Caco-2 (cell line): ENCODE measurements around the gene CYRIA. TPM values are rescaled to one million over a fixed set of nuclear protein-coding genes. Genes with fewer than 3 reads are reported as not detected.

Experiments
- BruUV-seq: library from RNA; stranded (reverse); fragments of 400-500 nt; replicated peaks from 2 replicates; lab custom pipeline; 2021; lab: Mats Ljungman, UMichigan
- CTCF ChIA-PET: fragments of 300-600 bp; sonication (Branson Sonifier 250); formaldehyde crosslinking; loops from one replicate; lab custom pipeline; 2022; ENCODE audit warnings: antibody characterized with exemption; lab: Charles Lee
- POLR2A ChIA-PET: fragments of 300-600 bp; sonication (Branson Sonifier 250); formaldehyde crosslinking; loops from one replicate; lab custom pipeline; 2022; ENCODE audit warnings: antibody characterized with exemption; lab: Charles Lee
- DNase-seq, 2 experiments: peaks; one replicate each; pipeline versions ENCODE4 v3.0.0 to v3.0.0-alpha.2; 2020 to 2022
- H3K27me3 ChIP-seq: replicated peaks from 2 replicates; pipeline ENCODE4 v1.6.0; 2011; ENCODE audit warnings: low read length; ENCODE audit not compliant: control insufficient read depth, insufficient read depth
- H3K36me3 ChIP-seq: 2 replicates; pipeline ENCODE4 v1.5.1; 2011; ENCODE audit warnings: low read length; ENCODE audit not compliant: control insufficient read depth, insufficient read depth
- H3K4me1 ChIP-seq: fragments of 250-450 bp; sonication (Bioruptor Pico); 2 replicates; pipeline ENCODE4 v1.5.1; 2020; ENCODE audit warnings: mild to moderate bottlenecking
- H3K4me3 ChIP-seq: 2 replicates; pipeline ENCODE4 v1.5.1; 2011; ENCODE audit warnings: low read depth, mild to moderate bottlenecking, control low read depth, low read length
- H3K9me3 ChIP-seq: fragments of 250-450 bp; sonication (Bioruptor Pico); 2 replicates; pipeline ENCODE4 v1.5.1; 2020; ENCODE audit warnings: mild to moderate bottlenecking, moderate library complexity
- H3K27ac Mint-ChIP-seq: one replicate; pipeline ENCODE4 v1.8.0; 2022; ENCODE audit warnings: mixed read lengths; ENCODE audit not compliant: unreplicated experiment
- H3K27me3 Mint-ChIP-seq: one replicate; pipeline ENCODE4 v1.8.0; 2022; ENCODE audit warnings: mixed read lengths; ENCODE audit not compliant: insufficient read depth, unreplicated experiment
- H3K36me3 Mint-ChIP-seq: one replicate; pipeline ENCODE4 v1.8.0; 2022; ENCODE audit warnings: mild to moderate bottlenecking, mixed read lengths; ENCODE audit not compliant: insufficient read depth, unreplicated experiment
- H3K4me1 Mint-ChIP-seq: one replicate; pipeline ENCODE4 v1.8.0; 2022; ENCODE audit warnings: low read depth, mixed read lengths; ENCODE audit not compliant: unreplicated experiment
- H3K4me3 Mint-ChIP-seq: one replicate; pipeline ENCODE4 v1.8.0; 2022; ENCODE audit warnings: mild to moderate bottlenecking, moderate library complexity, mixed read lengths; ENCODE audit not compliant: unreplicated experiment
- H3K9me3 Mint-ChIP-seq: one replicate; pipeline ENCODE4 v1.8.0; 2022; ENCODE audit warnings: mixed read lengths; ENCODE audit not compliant: unreplicated experiment
- intact Hi-C: fragments of 100-400 bp; cut with micrococcal nuclease; formaldehyde crosslinking; loops from one replicate; pipeline ENCODE4 v1.10.0; 2022; ENCODE audit not compliant: unreplicated experiment
- total RNA-seq: library from RNA; stranded (reverse); gene quantifications from 2 replicates; pipeline ENCODE4 v1.2.3, GENCODE V29; 2022
- TF ChIP-seq, protein P1 (sequence below), 2 experiments: fragments of 200-600 bp in 1 of 2; IDR thresholded peaks; 1 replicate in 1 of 2; 2 replicates in 1 of 2; pipeline versions ENCODE4 v1.5.1 to v1.8.0; 2011 to 2022; ENCODE audit warnings: antibody characterized with exemption in 1 of 2, control low read depth in 1 of 2, inconsistent platforms in 1 of 2, low read depth in 1 of 2, low read length in 1 of 2, mild to moderate bottlenecking in 1 of 2, moderate library complexity in 1 of 2; ENCODE audit not compliant: insufficient read depth in 1 of 2, severe bottlenecking in 1 of 2, unreplicated experiment in 1 of 2

The CYRIA gene
- total RNA-seq, 1 experiment from 2014 or later, result 0.20 TPM

DNA sequence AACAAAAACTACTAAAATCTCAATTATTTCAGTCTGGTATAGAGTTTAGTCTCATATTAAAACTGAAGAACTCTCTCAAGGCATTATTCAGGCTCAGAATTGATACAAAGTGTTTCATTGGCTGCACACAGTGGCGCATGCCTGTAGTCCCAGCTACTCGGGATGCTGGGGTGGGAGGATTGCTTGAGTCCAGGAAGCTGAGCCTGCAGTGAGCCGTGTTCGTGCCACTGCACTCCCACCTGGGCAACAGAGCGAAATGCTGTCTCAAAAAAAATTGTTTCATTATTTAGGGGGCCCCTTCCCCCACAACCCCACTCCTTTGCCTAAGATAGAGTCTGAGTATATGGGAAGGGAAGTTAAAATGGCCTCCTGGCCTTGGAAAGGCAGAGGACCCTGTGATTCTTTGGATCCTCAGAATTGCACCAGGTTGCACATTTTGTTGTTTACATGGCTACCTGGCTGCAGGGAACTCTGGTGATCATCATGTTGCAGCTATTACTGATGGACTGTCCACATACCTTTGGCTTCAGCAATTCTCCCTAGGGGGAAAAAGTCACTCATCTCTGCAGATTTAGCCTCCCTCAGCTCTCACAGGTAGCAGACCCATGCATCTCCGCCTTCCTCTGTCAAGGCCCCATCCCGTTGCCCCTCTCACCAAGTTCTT lies 19.2 kb upstream of the CYRIA start:
- BruUV-seq, result no TSS peak
- TF ChIP-seq, protein P1, sequence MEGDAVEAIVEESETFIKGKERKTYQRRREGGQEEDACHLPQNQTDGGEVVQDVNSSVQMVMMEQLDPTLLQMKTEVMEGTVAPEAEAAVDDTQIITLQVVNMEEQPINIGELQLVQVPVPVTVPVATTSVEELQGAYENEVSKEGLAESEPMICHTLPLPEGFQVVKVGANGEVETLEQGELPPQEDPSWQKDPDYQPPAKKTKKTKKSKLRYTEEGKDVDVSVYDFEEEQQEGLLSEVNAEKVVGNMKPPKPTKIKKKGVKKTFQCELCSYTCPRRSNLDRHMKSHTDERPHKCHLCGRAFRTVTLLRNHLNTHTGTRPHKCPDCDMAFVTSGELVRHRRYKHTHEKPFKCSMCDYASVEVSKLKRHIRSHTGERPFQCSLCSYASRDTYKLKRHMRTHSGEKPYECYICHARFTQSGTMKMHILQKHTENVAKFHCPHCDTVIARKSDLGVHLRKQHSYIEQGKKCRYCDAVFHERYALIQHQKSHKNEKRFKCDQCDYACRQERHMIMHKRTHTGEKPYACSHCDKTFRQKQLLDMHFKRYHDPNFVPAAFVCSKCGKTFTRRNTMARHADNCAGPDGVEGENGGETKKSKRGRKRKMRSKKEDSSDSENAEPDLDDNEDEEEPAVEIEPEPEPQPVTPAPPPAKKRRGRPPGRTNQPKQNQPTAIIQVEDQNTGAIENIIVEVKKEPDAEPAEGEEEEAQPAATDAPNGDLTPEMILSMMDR (IDR thresholded peaks at IDR 0.05; ENCODE audit: insufficient read depth in 1 of 2, low read depth in 1 of 2, low read length in 1 of 2, severe bottlenecking in 1 of 2, unreplicated experiment in 1 of 2), result no peak
- Mint-ChIP-seq H3K36me3 (no peaks in the 10 kb centered on the region), H3K27ac (no peak overlapping the region), H3K27me3 (peaks cover 26% of the 10 kb centered on the region), H3K4me3 (no peak overlapping the region), H3K9me3 (no peaks in the 10 kb centered on the region), H3K4me1 (no peaks in the 10 kb centered on the region)
- no peaks in the 10 kb centered on the region; the same call in 1 of the 2 replicates for H3K27me3 ChIP-seq
- ChIA-PET POLR2A (no interaction called here), CTCF (no interaction called here)
- intact Hi-C loops, result no loop called here
- no peak overlapping the region for H3K4me3 ChIP-seq
- DNase-seq, result no peak
- H3K4me1 ChIP-seq, result no peaks in the 10 kb centered on the region
- H3K36me3 ChIP-seq, result no peaks in the 10 kb centered on the region
- no peaks in the 10 kb centered on the region for H3K9me3 ChIP-seq

DNA sequence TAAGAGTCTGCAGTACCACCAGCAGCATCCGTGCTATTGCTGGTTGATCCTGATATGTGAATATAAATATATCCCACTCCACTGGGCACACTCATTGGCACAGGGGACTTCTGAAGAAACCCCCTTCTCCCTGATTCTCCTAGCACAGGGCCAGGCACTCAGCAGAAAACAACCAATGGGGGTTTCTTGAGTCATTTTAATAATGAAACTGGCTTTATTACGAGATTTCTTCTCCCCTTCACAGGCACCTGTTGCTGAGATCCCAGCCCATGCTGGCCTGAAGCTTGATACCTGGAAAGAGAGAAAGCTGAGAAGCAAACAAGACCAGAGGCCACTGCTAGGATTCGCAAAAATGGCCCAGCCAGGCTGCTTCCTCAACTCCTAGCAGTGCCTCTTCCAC lies 17.9 kb upstream of the CYRIA start:
- CTCF ChIA-PET, result no interaction called here
- H3K27me3 Mint-ChIP-seq, result peaks cover 23% of the 10 kb centered on the region
- intact Hi-C loops, result no loop called here

DNA sequence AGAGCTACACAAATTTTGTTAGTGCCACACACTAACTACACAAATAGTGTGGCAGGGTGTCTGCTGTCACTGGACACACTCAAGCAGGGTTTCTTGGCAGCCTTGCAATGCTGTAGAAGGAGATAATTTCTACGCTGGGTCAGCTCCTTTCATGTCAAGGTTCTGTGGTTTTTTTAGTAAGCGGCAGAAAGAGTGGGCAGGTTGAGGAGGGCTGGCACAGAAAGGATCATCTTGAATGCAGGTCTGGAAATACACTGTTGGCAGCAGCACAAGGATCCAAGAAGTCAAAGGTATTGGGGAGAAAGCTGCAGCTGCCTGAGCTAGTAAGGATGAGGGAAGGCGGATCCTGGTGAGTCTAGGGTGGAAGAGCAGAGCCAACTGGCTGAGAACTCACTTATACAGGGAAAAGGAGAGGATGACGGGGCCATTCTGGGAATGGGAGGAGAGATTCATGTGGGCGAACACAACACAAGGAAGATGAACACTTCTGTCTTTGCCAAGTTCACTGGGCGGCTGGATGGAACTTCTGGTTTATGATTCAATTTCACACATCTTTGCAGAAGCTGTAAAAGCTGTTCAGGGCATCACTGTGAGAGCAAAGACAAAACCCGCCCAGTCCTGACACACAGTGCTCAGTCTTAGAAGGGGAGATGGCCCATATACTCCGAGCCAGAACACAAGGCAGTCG lies 16.9 kb upstream of the CYRIA start:
- intact Hi-C loops, result no loop called here
- CTCF ChIA-PET, result no interaction called here
- H3K27ac Mint-ChIP-seq, result no peak overlapping the region
- DNase-seq, result no peak
- POLR2A ChIA-PET, result no interaction called here
- no peak overlapping the region for H3K4me3 ChIP-seq
- H3K4me1 ChIP-seq, result no peaks in the 10 kb centered on the region
- no TSS peak for BruUV-seq
- no peak overlapping the region for H3K4me3 Mint-ChIP-seq
- no peaks in the 10 kb centered on the region; the same call in 1 of the 2 replicates for H3K27me3 ChIP-seq
- no peaks in the 10 kb centered on the region for H3K4me1 Mint-ChIP-seq
- H3K36me3 Mint-ChIP-seq, result no peaks in the 10 kb centered on the region
- peaks cover 15% of the 10 kb centered on the region for H3K27me3 Mint-ChIP-seq
- peaks cover 9% of the 10 kb centered on the region for H3K9me3 ChIP-seq
- H3K36me3 ChIP-seq, result no peaks in the 10 kb centered on the region
- TF ChIP-seq, protein P1 (IDR thresholded peaks at IDR 0.05; ENCODE audit: insufficient read depth in 1 of 2, low read depth in 1 of 2, low read length in 1 of 2, severe bottlenecking in 1 of 2, unreplicated experiment in 1 of 2), result no peak
- no peaks in the 10 kb centered on the region for H3K9me3 Mint-ChIP-seq

More for the DNA sequence above, 17.9 kb upstream of the CYRIA start:
- Mint-ChIP-seq H3K36me3 (no peaks in the 10 kb centered on the region), H3K27ac (no peak overlapping the region), H3K4me1 (no peaks in the 10 kb centered on the region), H3K4me3 (no peak overlapping the region), H3K9me3 (no peaks in the 10 kb centered on the region)
- no peak overlapping the region for H3K4me3 ChIP-seq
- no peaks in the 10 kb centered on the region for H3K4me1 ChIP-seq
- POLR2A ChIA-PET, result no interaction called here
- H3K9me3 ChIP-seq, result no peaks in the 10 kb centered on the region
- H3K27me3 ChIP-seq, result no peaks in the 10 kb centered on the region; the same call in 1 of the 2 replicates
- DNase-seq, result no peak
- no TSS peak for BruUV-seq
- H3K36me3 ChIP-seq, result no peaks in the 10 kb centered on the region
- TF ChIP-seq, protein P1 (IDR thresholded peaks at IDR 0.05; ENCODE audit: insufficient read depth in 1 of 2, low read depth in 1 of 2, low read length in 1 of 2, severe bottlenecking in 1 of 2, unreplicated experiment in 1 of 2), result no peak
